GM21526 (cell line): ENCODE data around the gene SLC26A6.

Experiments used
- ATAC-seq: cut with Tn5 transposase; IDR thresholded peaks from one replicate; pipeline ENCODE4 v1.9.1; 2021; ENCODE audit warnings: moderate library complexity; ENCODE audit not compliant: unreplicated experiment, low FRiP score

The SLC26A6 gene

GRCh38 chr3:48634661-48635221, 520 bp downstream of the SLC26A6 start:
- ATAC-seq, result no peak

- no peak for ATAC-seq
Measured at GRCh38 chr3:48633743-48634142, 1.5 kb downstream of the SLC26A6 start.

GRCh38 chr3:48633256-48633655, 2.0 kb downstream of the SLC26A6 start:
- no peak for ATAC-seq

GRCh38 chr3:48631516-48632448, 3.5 kb downstream of the SLC26A6 start:
- no peak for ATAC-seq

GRCh38 chr3:48630833-48631232, 4.4 kb downstream of the SLC26A6 start:
- ATAC-seq, result no peak

GRCh38 chr3:48630407-48630806, 4.9 kb downstream of the SLC26A6 start:
- no peak for ATAC-seq

GRCh38 chr3:48629894-48630293, 5.4 kb downstream of the SLC26A6 start:
- ATAC-seq, result no peak

- ATAC-seq, result no peak
Measured at GRCh38 chr3:48628277-48629017, 6.8 kb downstream of the SLC26A6 start.

GRCh38 chr3:48625600-48625999, 9.7 kb downstream of the SLC26A6 start:
- ATAC-seq, result no peak

GRCh38 chr3:48624767-48625166, 10.5 kb downstream of the SLC26A6 start:
- no peak for ATAC-seq

GRCh38 chr3:48623851-48624547, 11.3 kb downstream of the SLC26A6 start:
- no peak for ATAC-seq

- ATAC-seq, result no peak
Measured at GRCh38 chr3:48621461-48621869, 13.8 kb downstream of the SLC26A6 start, which contains the start of gene TMEM89. TSS of gene TMEM89 (minus strand) at chr3:48621769. CDS start at chr3:48621756, 13 bp downstream.

GRCh38 chr3:48619541-48620524, 15.4 kb downstream of the SLC26A6 start:
- no peak for ATAC-seq

- ATAC-seq, result no peak
Measured at GRCh38 chr3:48617559-48617958, 17.7 kb downstream of the SLC26A6 start.

- no peak for ATAC-seq
Measured at GRCh38 chr3:48614044-48614443, 21.2 kb downstream of the SLC26A6 start.

- ATAC-seq, result no peak
Measured at GRCh38 chr3:48612309-48612708, 23.0 kb downstream of the SLC26A6 start.

- ATAC-seq, result peak; percentile 89
Measured at GRCh38 chr3:48609088-48610005, 25.9 kb downstream of the SLC26A6 start, which contains the start of gene UQCRC1. TSS of gene UQCRC1 (minus strand) at chr3:48609646. CDS start at chr3:48609620, 26 bp downstream.

GRCh38 chr3:48607519-48607918, 27.7 kb downstream of the SLC26A6 start:
- no peak for ATAC-seq
